Measurements from ENCODE around the gene ZNF732. TPM values are rescaled to one million over a fixed set of nuclear protein-coding genes. Genes with fewer than 3 reads are reported as not detected.

Gene ZNF732
- 1 to 10 TPM in 2 of 4 donors, not detected in 2; 1.6 to 6.6 TPM for total RNA-seq

DNA sequence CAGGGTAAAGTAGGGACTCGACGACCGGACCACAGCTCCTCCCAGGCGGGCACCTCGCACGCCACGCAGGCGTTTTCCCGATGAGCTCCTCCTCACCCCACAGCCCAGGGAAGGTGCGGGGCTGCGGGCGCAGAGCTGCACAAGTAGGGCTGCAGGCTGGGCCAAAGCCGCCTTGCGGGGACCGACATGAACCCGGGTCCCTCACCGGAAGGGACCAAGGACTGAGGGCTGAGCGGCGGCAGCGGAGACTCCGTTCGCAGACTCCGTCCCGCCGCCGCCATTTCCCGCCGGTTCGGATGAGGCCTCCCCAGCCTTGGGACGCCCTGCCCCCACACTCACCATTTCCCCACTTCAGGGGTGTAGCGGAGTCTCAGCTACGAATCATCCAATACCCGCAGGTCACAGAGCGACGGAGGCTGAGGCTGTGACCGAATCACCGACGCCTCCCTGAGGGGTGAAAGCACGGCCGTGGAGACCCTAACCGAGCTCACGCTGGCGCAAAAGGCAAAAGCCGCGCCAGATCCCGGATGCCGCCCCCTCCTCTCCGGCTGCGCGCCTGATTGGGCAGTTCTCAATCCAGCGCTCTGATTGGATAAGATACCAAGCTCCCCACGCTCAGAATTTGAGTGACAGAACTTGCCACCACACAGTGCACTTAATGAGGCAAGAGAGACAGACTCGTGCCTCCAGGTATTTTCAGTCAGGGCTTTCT lies at the start of gene ZNF732:
ZNF732 (minus strand) TSS at position 506 of the 712 bp plus-strand sequence; CDS start at position 342, 164 bp downstream.
- Histone ChIP-seq H3K27ac (no peak within 1 kb of the TSS), H3K9me3 (no peaks in the 10 kb centered on the region), H3K4me1 (no peaks in the 10 kb centered on the region), H3K36me3 (no peaks in the 10 kb centered on the region), H3K27me3 (no peaks in the 10 kb centered on the region), H3K4me3 (peak within 1 kb of the TSS; percentile 24 to 31)
- intact Hi-C loops (cut with DNase I; ENCODE audit: low total_unique reads) = no loop called here
- TF ChIP-seq, protein P1, sequence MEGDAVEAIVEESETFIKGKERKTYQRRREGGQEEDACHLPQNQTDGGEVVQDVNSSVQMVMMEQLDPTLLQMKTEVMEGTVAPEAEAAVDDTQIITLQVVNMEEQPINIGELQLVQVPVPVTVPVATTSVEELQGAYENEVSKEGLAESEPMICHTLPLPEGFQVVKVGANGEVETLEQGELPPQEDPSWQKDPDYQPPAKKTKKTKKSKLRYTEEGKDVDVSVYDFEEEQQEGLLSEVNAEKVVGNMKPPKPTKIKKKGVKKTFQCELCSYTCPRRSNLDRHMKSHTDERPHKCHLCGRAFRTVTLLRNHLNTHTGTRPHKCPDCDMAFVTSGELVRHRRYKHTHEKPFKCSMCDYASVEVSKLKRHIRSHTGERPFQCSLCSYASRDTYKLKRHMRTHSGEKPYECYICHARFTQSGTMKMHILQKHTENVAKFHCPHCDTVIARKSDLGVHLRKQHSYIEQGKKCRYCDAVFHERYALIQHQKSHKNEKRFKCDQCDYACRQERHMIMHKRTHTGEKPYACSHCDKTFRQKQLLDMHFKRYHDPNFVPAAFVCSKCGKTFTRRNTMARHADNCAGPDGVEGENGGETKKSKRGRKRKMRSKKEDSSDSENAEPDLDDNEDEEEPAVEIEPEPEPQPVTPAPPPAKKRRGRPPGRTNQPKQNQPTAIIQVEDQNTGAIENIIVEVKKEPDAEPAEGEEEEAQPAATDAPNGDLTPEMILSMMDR (IDR thresholded peaks at IDR 0.05) = no peak
- no peak for TF ChIP-seq POLR2A (IDR thresholded peaks at IDR 0.05)
- peak; percentile 18 to 23 for DNase-seq

DNA sequence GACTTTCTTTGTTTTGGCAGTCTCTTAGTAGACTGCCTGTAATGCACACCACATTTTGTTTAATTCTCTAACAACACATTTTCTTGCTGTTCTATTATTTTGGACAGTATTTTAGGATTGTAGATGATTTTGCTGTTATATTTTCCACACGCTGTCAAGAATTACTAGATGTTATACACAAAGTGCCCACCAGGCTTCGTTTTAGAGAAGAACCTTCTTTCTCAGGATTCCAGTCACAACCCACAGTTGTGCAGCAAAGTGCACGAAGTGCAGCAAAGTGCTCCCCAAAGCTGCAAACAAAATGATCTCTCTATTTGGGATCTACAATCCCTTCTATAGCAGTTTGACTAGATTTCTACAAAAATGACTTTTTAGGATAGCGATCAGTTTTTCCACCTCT lies 34.7 kb upstream of the ZNF732 start:
- H3K9me3 ChIP-seq = no peaks in the 10 kb centered on the region
- H3K4me1 ChIP-seq = peaks cover 0 to 5% of the 10 kb centered on the region in 2 donors
- no peaks in the 10 kb centered on the region for H3K27me3 ChIP-seq
- no peaks in the 10 kb centered on the region for H3K36me3 ChIP-seq
- no peak for TF ChIP-seq POLR2A (IDR thresholded peaks at IDR 0.05)
- intact Hi-C loops (cut with DNase I; ENCODE audit: low total_unique reads) = no loop called here
- H3K4me3 ChIP-seq = no peak overlapping the region
- DNase-seq = no peak
- no peak overlapping the region for H3K27ac ChIP-seq

DNA sequence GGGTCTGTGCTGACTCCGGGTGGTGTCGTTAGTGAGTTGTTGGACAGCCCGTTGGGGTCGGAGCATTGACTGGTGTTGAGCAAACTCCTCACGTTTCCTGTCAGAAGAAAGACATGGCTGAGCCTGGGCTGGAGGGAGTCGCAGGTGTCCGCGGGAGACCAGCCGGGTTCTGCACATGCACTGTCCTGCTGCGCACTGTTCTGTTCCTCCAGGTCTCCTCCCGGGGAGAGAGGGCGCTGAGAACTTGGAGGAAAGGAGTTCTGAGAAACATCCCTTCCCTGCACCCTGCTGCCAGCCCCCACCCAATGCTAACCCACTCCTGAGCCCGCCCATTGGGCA lies 33.5 kb upstream of the ZNF732 start:
- intact Hi-C loops (cut with DNase I; ENCODE audit: low total_unique reads) = no loop called here
- Histone ChIP-seq H3K27ac (peak overlapping the region in 1 of 2 donors; percentile 88), H3K4me1 (peaks cover 0 to 5% of the 10 kb centered on the region in 2 donors), H3K9me3 (no peaks in the 10 kb centered on the region), H3K36me3 (no peaks in the 10 kb centered on the region), H3K27me3 (no peaks in the 10 kb centered on the region), H3K4me3 (peak overlapping the region; percentile 60 to 90)
- TF ChIP-seq, protein P1 (IDR thresholded peaks at IDR 0.05) = no peak
- no peak for TF ChIP-seq POLR2A (IDR thresholded peaks at IDR 0.05)
- DNase-seq = no peak

DNA sequence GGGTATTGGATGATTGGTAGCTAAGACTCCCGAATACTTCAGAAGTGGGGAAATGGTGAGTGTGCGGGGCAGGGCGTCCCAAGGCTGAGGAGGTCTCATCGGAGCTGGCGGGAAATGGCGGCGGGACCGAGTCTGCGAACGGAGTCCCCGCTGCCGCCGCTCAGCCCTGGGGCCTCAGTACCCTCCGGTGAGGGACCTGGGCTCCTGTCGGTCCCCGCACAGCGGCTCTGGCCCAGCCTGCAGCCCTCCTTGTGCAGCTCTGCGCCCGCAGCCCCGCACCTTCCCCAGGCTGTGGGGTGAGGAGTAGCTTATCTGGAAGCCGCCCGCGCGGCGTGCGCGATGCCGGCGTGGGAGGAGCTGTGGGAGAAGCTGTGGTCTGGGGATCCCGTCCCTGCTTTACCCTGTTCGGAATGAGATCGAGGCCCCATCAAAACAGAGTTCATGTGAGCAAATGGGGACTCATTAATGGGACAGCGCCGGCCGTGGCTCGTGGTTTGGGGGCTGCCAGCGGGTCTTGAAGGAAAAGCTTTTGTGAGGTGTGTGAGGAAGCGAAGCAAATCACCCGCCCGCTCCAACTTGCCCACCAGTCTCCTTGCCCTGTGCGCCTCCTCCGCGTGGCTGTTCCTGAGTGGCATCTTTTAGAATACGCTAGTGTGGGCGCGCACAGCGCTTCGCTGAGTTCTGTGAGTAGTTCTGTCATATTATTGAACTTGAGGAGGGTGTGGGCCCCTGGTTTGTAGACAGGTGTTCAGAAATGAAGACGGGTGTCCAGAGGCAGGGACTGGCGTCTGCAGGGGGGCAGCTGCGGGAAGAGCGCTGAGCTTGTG lies 32.9 kb upstream of the ZNF732 start:
- TF ChIP-seq POLR2A (IDR thresholded peaks at IDR 0.05) = no peak
- TF ChIP-seq, protein P1 (IDR thresholded peaks at IDR 0.05) = no peak
- no peaks in the 10 kb centered on the region for H3K9me3 ChIP-seq
- no peaks in the 10 kb centered on the region for H3K27me3 ChIP-seq
- intact Hi-C loops (cut with DNase I; ENCODE audit: low total_unique reads) = no loop called here
- H3K36me3 ChIP-seq = no peaks in the 10 kb centered on the region
- H3K27ac ChIP-seq = peak overlapping the region; percentile 88 to 94
- H3K4me3 ChIP-seq = peak overlapping the region; percentile 60 to 90
- peak; percentile 29 to 50 for DNase-seq
- H3K4me1 ChIP-seq = peaks cover 0 to 5% of the 10 kb centered on the region in 2 donors

DNA sequence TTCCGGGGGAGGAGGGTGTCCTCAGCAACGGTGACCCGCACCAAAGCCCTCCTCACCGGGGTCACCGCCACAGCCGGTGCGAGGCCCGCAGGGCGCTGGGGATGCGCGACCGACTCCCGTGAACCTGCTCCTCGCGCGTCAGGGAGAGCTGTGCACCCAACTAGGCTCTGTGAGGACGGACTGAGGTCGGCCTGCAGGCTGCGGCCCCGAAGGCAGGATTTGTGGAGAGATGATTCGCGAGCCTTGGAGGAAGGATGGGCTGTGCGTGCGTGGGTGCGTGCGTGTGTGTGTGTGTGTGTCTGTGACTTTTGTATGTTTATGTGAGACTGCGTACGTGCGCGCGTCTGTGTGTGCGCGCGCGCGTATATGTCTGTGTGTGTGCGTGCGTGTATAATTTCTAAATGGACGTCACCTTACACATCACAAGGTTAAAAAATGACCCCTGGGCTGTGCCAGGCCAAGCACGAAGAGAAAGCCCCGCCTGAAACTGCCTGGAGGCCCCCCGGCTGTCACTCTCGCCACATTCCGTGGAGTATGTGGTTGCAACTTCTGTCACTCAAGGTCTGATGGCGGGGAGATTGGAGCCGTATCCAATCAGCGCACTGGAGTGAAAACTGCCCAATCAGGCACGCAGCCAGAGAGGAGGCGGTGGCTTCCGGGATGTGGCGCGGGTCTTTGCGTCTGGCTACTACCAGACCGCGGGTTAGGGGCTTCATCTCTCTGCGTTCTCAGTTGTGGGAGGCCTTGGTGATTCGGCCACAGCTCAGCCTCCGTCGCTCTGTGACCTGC lies 32.1 kb upstream of the ZNF732 start, which contains the start of gene ZNF141:
ZNF141 (plus strand) TSS at position 672 of the 789 bp plus-strand sequence. CDS start 170 bp downstream, outside the sequence.
- Histone ChIP-seq H3K27me3 (no peaks in the 10 kb centered on the region), H3K36me3 (no peaks in the 10 kb centered on the region), H3K9me3 (no peaks in the 10 kb centered on the region), H3K27ac (peak within 1 kb of the TSS; percentile 90 to 94), H3K4me1 (peaks cover 0 to 5% of the 10 kb centered on the region in 2 donors), H3K4me3 (peak within 1 kb of the TSS; percentile 60 to 90)
- peak; percentile 95 to 98 for DNase-seq
- TF ChIP-seq POLR2A (IDR thresholded peaks at IDR 0.05) = peak; percentile 50 to 62
- TF ChIP-seq, protein P1 (IDR thresholded peaks at IDR 0.05) = peak in 1 of 4 experiments; percentile 6
- intact Hi-C loops (cut with DNase I; ENCODE audit: low total_unique reads) = no loop called here

Measured in uterus (tissue), 4 donors.